ENCODE data around the gene FCRL4. TPM values are rescaled to one million over a fixed set of nuclear protein-coding genes. Genes with fewer than 3 reads are reported as not detected.

The FCRL4 gene
- total RNA-seq, 1 donor from 2014 or later: not detected

DNA sequence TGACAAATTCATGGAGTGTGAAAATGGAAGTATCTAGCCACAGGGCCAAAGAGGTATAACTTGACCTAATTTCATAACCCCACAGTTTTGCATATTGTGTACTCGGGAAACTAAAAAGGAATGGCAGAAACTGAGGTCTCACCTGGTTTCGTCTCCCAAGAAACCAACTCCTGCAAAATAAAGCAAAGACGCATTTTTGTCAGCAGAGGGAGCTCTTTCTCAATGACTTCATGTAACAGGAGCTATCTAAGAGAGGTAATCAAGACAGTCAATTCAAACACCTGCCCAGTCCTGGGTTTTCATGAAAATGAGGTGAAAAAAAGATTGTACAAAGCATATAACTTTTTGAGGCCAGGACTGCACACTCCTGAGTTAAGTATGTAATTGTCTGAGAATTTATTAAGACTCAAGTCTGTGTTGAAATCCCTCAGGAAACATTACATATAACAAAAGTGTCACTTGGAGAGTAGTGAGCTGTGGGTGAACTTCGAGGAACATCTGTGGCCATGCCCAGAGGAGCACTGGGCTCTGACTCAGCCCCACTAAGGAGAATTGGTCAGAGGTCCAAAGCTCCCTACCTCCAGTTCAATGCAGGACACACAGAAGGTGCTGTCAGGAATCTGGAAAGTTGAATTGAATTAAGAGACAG lies 17.6 kb downstream of the FCRL4 start:
- Histone ChIP-seq H3K4me2 (no peak overlapping the region), H4K20me1 (ENCODE audit: low read depth) (no peaks in the 10 kb centered on the region), H3K4me1 (no peaks in the 10 kb centered on the region), H2AFZ (replicated peaks) (no peak overlapping the region), H3K27me3 (no peaks in the 10 kb centered on the region), H3K9ac (no peak overlapping the region), H3K36me3 (no peaks in the 10 kb centered on the region), H3K79me2 (ENCODE audit: low read depth) (no peaks in the 10 kb centered on the region), H3K4me3 (no peak overlapping the region), H3K9me3 (ENCODE audit: low read depth) (no peaks in the 10 kb centered on the region), H3F3A (ENCODE audit: low read depth) (no peaks in the 10 kb centered on the region), H3K27ac (no peak overlapping the region)
- no peaks in the 10 kb centered on the region for H3K36me3 Mint-ChIP-seq
- no peak for TF ChIP-seq EZH2phosphoT487 (IDR thresholded peaks at IDR 0.05)
- TF ChIP-seq, protein P1, sequence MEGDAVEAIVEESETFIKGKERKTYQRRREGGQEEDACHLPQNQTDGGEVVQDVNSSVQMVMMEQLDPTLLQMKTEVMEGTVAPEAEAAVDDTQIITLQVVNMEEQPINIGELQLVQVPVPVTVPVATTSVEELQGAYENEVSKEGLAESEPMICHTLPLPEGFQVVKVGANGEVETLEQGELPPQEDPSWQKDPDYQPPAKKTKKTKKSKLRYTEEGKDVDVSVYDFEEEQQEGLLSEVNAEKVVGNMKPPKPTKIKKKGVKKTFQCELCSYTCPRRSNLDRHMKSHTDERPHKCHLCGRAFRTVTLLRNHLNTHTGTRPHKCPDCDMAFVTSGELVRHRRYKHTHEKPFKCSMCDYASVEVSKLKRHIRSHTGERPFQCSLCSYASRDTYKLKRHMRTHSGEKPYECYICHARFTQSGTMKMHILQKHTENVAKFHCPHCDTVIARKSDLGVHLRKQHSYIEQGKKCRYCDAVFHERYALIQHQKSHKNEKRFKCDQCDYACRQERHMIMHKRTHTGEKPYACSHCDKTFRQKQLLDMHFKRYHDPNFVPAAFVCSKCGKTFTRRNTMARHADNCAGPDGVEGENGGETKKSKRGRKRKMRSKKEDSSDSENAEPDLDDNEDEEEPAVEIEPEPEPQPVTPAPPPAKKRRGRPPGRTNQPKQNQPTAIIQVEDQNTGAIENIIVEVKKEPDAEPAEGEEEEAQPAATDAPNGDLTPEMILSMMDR (IDR thresholded peaks at IDR 0.05): peak; percentile 93
- no peak for TF ChIP-seq EZH2 (IDR thresholded peaks at IDR 0.05)
- H3K9me3 Mint-ChIP-seq: no peaks in the 10 kb centered on the region
- H3K4me3 Mint-ChIP-seq: no peak overlapping the region
- H3K27me3 Mint-ChIP-seq (ENCODE audit: insufficient read depth, low read depth): no peaks in the 10 kb centered on the region
- no peaks in the 10 kb centered on the region for H3K4me1 Mint-ChIP-seq
- peak; percentile 69 for DNase-seq (ENCODE audit: low spot score)
- H3K27ac Mint-ChIP-seq: no peak overlapping the region

DNA sequence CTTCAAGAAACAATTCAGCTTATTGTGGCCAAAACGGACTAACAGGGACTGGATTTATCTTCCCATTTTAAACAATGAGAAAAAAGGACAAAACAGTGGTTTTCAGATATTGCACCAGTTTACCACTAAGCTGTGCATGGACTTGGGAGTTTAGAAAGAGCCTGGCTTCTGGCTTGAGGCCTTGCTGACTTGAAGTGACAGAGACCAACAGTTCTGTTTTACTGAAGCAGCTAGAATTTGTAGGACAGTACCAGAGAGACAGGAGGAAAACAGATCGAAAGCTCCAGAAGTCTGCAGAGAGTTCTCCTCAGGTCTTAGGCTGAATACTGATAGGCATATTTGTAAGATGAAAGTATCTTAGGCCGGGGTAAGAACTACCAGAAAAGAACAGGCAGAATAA lies 20.5 kb downstream of the FCRL4 start:
- H4K20me1 ChIP-seq (ENCODE audit: low read depth): no peaks in the 10 kb centered on the region
- no peaks in the 10 kb centered on the region for H3K4me1 Mint-ChIP-seq
- no peaks in the 10 kb centered on the region for H3K9me3 ChIP-seq (ENCODE audit: low read depth)
- H3K9ac ChIP-seq: no peak overlapping the region
- DNase-seq (ENCODE audit: low spot score): no peak
- H3K36me3 Mint-ChIP-seq: no peaks in the 10 kb centered on the region
- H3K27ac Mint-ChIP-seq: no peak overlapping the region
- H3K4me2 ChIP-seq: no peak overlapping the region
- H2AFZ ChIP-seq (replicated peaks): no peak overlapping the region
- H3K36me3 ChIP-seq: no peaks in the 10 kb centered on the region
- H3K27me3 Mint-ChIP-seq (ENCODE audit: insufficient read depth, low read depth): no peaks in the 10 kb centered on the region
- no peaks in the 10 kb centered on the region for H3F3A ChIP-seq (ENCODE audit: low read depth)
- H3K9me3 Mint-ChIP-seq: no peaks in the 10 kb centered on the region
- no peaks in the 10 kb centered on the region for H3K27me3 ChIP-seq
- H3K4me3 ChIP-seq: no peak overlapping the region
- TF ChIP-seq, protein P1 (IDR thresholded peaks at IDR 0.05): no peak
- no peak for TF ChIP-seq EZH2phosphoT487 (IDR thresholded peaks at IDR 0.05)
- TF ChIP-seq EZH2 (IDR thresholded peaks at IDR 0.05): no peak
- H3K79me2 ChIP-seq (ENCODE audit: low read depth): no peaks in the 10 kb centered on the region
- H3K27ac ChIP-seq: no peak overlapping the region
- peaks cover 11% of the 10 kb centered on the region for H3K4me1 ChIP-seq
- H3K4me3 Mint-ChIP-seq: no peak overlapping the region

GRCh38 chr1:157575744-157576143 lies 22.1 kb downstream of the FCRL4 start:
- Histone ChIP-seq H2AFZ (replicated peaks) (no peak overlapping the region), H3K9ac (no peak overlapping the region), H3K4me1 (peaks cover 11% of the 10 kb centered on the region), H3K79me2 (ENCODE audit: low read depth) (no peaks in the 10 kb centered on the region), H3K36me3 (no peaks in the 10 kb centered on the region), H4K20me1 (ENCODE audit: low read depth) (no peaks in the 10 kb centered on the region), H3K27me3 (no peaks in the 10 kb centered on the region), H3K4me2 (no peak overlapping the region), H3K4me3 (no peak overlapping the region), H3K9me3 (ENCODE audit: low read depth) (no peaks in the 10 kb centered on the region), H3F3A (ENCODE audit: low read depth) (no peaks in the 10 kb centered on the region), H3K27ac (no peak overlapping the region)
- TF ChIP-seq EZH2phosphoT487 (IDR thresholded peaks at IDR 0.05): no peak
- TF ChIP-seq, protein P1 (IDR thresholded peaks at IDR 0.05): no peak
- TF ChIP-seq EZH2 (IDR thresholded peaks at IDR 0.05): no peak
- Mint-ChIP-seq H3K4me3 (no peak overlapping the region), H3K27ac (no peak overlapping the region), H3K9me3 (no peaks in the 10 kb centered on the region), H3K36me3 (no peaks in the 10 kb centered on the region), H3K27me3 (ENCODE audit: insufficient read depth, low read depth) (no peaks in the 10 kb centered on the region), H3K4me1 (no peaks in the 10 kb centered on the region)
- DNase-seq (ENCODE audit: low spot score): no peak
